Stimulated activated CD8-positive, alpha-beta memory T cell treated with anti-CD3 and anti-CD28 coated beads, Interleukin-12 subunit alpha, Interleukin-12 subunit beta, amount 100 ng/mL, for 4 hours (primary cell): ENCODE results near the gene HOMER2.
"Not testable (repeated sequence)": the region's sequence is repeated elsewhere in the genome, so short reads cannot be mapped to it uniquely, and the experiment has no call there.

Experiments
- DNase-seq: peaks from one replicate; pipeline ENCODE4 v3.0.0-alpha.2; 2020; ENCODE audit warnings: low read depth

Gene HOMER2

GRCh38 chr15:82952158-82953081 is at the start of gene HOMER2:
TSS of gene HOMER2 (minus strand) at chr15:82952720. CDS start at chr15:82952535, 185 bp downstream.
- DNase-seq = peak; percentile 1

GRCh38 chr15:83000672-83001031 is 48.1 kb upstream of the HOMER2 start:
- not testable (repeated sequence) for DNase-seq

- no peak for DNase-seq
Observed at GRCh38 chr15:82999905-83000671, 47.6 kb upstream of the HOMER2 start.

GRCh38 chr15:82999426-82999825 is 46.9 kb upstream of the HOMER2 start:
- DNase-seq = no peak

GRCh38 chr15:82995938-82996337 is 43.4 kb upstream of the HOMER2 start:
- no peak for DNase-seq

GRCh38 chr15:82995076-82995475 is 42.6 kb upstream of the HOMER2 start:
- no peak for DNase-seq

- DNase-seq = no peak
Observed at GRCh38 chr15:82993144-82993543, 40.6 kb upstream of the HOMER2 start.

GRCh38 chr15:82992436-82992998 is 40.0 kb upstream of the HOMER2 start:
- no peak for DNase-seq

- no peak for DNase-seq
Observed at GRCh38 chr15:82986442-82986780, 33.9 kb upstream of the HOMER2 start.

GRCh38 chr15:82985688-82986441 is 33.3 kb upstream of the HOMER2 start, which contains the start of gene RAMAC:
TSS of gene RAMAC (plus strand) at chr15:82986210. CDS start at chr15:82989019, 2,809 bp downstream.
- DNase-seq = peak; percentile 79

GRCh38 chr15:82980981-82981380 is 28.5 kb upstream of the HOMER2 start:
- DNase-seq = no peak

GRCh38 chr15:82979726-82980125 is 27.2 kb upstream of the HOMER2 start:
- no peak for DNase-seq

- no peak for DNase-seq
Observed at GRCh38 chr15:82978438-82978837, 25.9 kb upstream of the HOMER2 start.

GRCh38 chr15:82977076-82977475 is 24.6 kb upstream of the HOMER2 start:
- no peak for DNase-seq

GRCh38 chr15:82972990-82973389 is 20.5 kb upstream of the HOMER2 start:
- no peak for DNase-seq

- DNase-seq = no peak
Observed at GRCh38 chr15:82971218-82971984, 18.9 kb upstream of the HOMER2 start.

GRCh38 chr15:82970696-82971095 is 18.2 kb upstream of the HOMER2 start:
- DNase-seq = no peak

GRCh38 chr15:82970078-82970686 is 17.7 kb upstream of the HOMER2 start:
- DNase-seq = no peak

GRCh38 chr15:82969353-82969752 is 16.8 kb upstream of the HOMER2 start:
- DNase-seq = no peak

- DNase-seq = no peak
Observed at GRCh38 chr15:82968066-82968465, 15.5 kb upstream of the HOMER2 start.

- DNase-seq = no peak
Observed at GRCh38 chr15:82966671-82967071, 14.2 kb upstream of the HOMER2 start.
